HEK293 (cell line): Measurements from ENCODE around the gene WWOX.

Experiments used
- CTCF ChIA-PET: fragments of 350-600 bp; formaldehyde crosslinking; extraction: SDS; loops from one replicate; lab custom pipeline; 2021; ENCODE audit warnings: antibody characterized with exemption; lab: Yijun Ruan, JAX
- POLR2A ChIA-PET: fragments of 300-600 bp; formaldehyde crosslinking; extraction: SDS; loops from one replicate; lab custom pipeline; 2020; ENCODE audit warnings: antibody characterized with exemption, inconsistent platforms; lab: Yijun Ruan, JAX
- H3K27ac ChIP-seq: fragments of 200-500 bp; sonication (Bioruptor generic); 2 replicates; pipeline ENCODE4 v1.5.1; 2014; ENCODE audit warnings: low read depth, low read length, control low read depth, inconsistent platforms; ENCODE audit errors: extremely low read depth
- H3K36me3 ChIP-seq, 2 experiments: fragments of 200-500 bp in 1 of 2; sonication (Bioruptor generic) in 1 of 2; 1 replicate in 1 of 2; 2 replicates in 1 of 2; pipeline ENCODE4 v1.5.1; 2014 to 2017; ENCODE audit warnings: inconsistent platforms in 2 of 2, low read length in 2 of 2; ENCODE audit not compliant: control insufficient read depth in 2 of 2, insufficient read depth in 1 of 2
- H3K4me1 ChIP-seq: fragments of 200-500 bp; sonication (Bioruptor generic); 2 replicates; pipeline ENCODE4 v1.5.1; 2014; ENCODE audit warnings: mild to moderate bottlenecking, low read length, inconsistent platforms; ENCODE audit not compliant: control insufficient read depth, insufficient read depth
- H3K4me3 ChIP-seq: 2 replicates; pipeline ENCODE4 v1.5.1; 2011; ENCODE audit warnings: low read depth, mild to moderate bottlenecking, control low read depth, low read length, moderate library complexity
- H3K9me3 ChIP-seq: fragments of 200-500 bp; sonication (Bioruptor generic); 2 replicates; pipeline ENCODE4 v1.5.1; 2014; ENCODE audit warnings: low read depth, low read length, inconsistent platforms; ENCODE audit not compliant: control insufficient read depth, insufficient read depth
- CTCF ChIP-seq: fragments of 450-650 bp; formaldehyde crosslinking; IDR thresholded peaks from 2 replicates; pipeline ENCODE4 v1.5.1; 2016; ENCODE audit warnings: missing biosample characterization, missing genetic modification characterization
- GLI2 ChIP-seq: fragments of 450-650 bp; formaldehyde crosslinking; IDR thresholded peaks from 2 replicates; pipeline ENCODE4; 2017; ENCODE audit warnings: missing biosample characterization, missing genetic modification characterization, low read depth, borderline replicate concordance
- OSR2 ChIP-seq: fragments of 450-650 bp; formaldehyde crosslinking; IDR thresholded peaks from 2 replicates; pipeline ENCODE4 v1.5.1; 2016; ENCODE audit warnings: missing biosample characterization, missing genetic modification characterization
- PRDM6 ChIP-seq: fragments of 450-650 bp; formaldehyde crosslinking; IDR thresholded peaks from 2 replicates; pipeline ENCODE4 v1.5.1; 2017; ENCODE audit warnings: missing biosample characterization, missing genetic modification characterization
- ZBTB21 ChIP-seq: fragments of 450-650 bp; formaldehyde crosslinking; IDR thresholded peaks from 2 replicates; pipeline ENCODE4 v1.5.1; 2017; ENCODE audit warnings: missing biosample characterization, missing genetic modification characterization
- ZBTB26 ChIP-seq: fragments of 450-650 bp; formaldehyde crosslinking; optimal IDR thresholded peaks from 2 replicates; pipeline ENCODE3; 2016; ENCODE audit warnings: missing biosample characterization, mild to moderate bottlenecking, missing genetic modification characterization
- ZBTB7A ChIP-seq: fragments of 450-650 bp; formaldehyde crosslinking; IDR thresholded peaks from 2 replicates; pipeline ENCODE4 v1.5.1; 2016; ENCODE audit warnings: low read depth, missing biosample characterization, missing genetic modification characterization
- ZNF221 ChIP-seq: fragments of 450-650 bp; formaldehyde crosslinking; IDR thresholded peaks from 2 replicates; pipeline ENCODE4 v1.5.1; 2017; ENCODE audit warnings: missing biosample characterization, missing genetic modification characterization, borderline replicate concordance
- ZNF223 ChIP-seq: fragments of 450-650 bp; formaldehyde crosslinking; IDR thresholded peaks from 2 replicates; pipeline ENCODE4 v1.5.1; 2016; ENCODE audit warnings: missing biosample characterization, missing genetic modification characterization
- ZNF24 ChIP-seq: fragments of 450-650 bp; formaldehyde crosslinking; IDR thresholded peaks from 2 replicates; pipeline ENCODE4 v1.5.1; 2016; ENCODE audit warnings: missing biosample characterization, missing genetic modification characterization
- ZNF280D ChIP-seq: fragments of 450-650 bp; formaldehyde crosslinking; IDR thresholded peaks from 2 replicates; pipeline ENCODE4 v1.5.1; 2016; ENCODE audit warnings: missing biosample characterization, missing genetic modification characterization
- ZNF302 ChIP-seq: fragments of 450-650 bp; formaldehyde crosslinking; IDR thresholded peaks from 2 replicates; pipeline ENCODE4 v1.5.1; 2016; ENCODE audit warnings: missing biosample characterization, missing genetic modification characterization, low read depth
- ZNF37A ChIP-seq: fragments of 450-650 bp; IDR thresholded peaks from 2 replicates; pipeline ENCODE4 v1.5.1; 2018; ENCODE audit warnings: missing biosample characterization, missing genetic modification characterization
- ZNF404 ChIP-seq: fragments of 450-650 bp; formaldehyde crosslinking; IDR thresholded peaks from 2 replicates; pipeline ENCODE4 v1.5.1; 2017; ENCODE audit warnings: missing biosample characterization, missing genetic modification characterization
- ZNF501 ChIP-seq: fragments of 450-650 bp; formaldehyde crosslinking; IDR thresholded peaks from 2 replicates; pipeline ENCODE4 v1.5.1; 2016; ENCODE audit warnings: missing biosample characterization, missing genetic modification characterization
- ZNF510 ChIP-seq: fragments of 450-650 bp; formaldehyde crosslinking; IDR thresholded peaks from 2 replicates; pipeline ENCODE4 v1.5.1; 2018; ENCODE audit warnings: mild to moderate bottlenecking, missing genetic modification characterization, missing biosample characterization; ENCODE audit not compliant: insufficient replicate concordance
- ZNF513 ChIP-seq: fragments of 450-650 bp; IDR thresholded peaks from 2 replicates; pipeline ENCODE4 v1.5.1; 2018; ENCODE audit warnings: missing biosample characterization, missing genetic modification characterization
- ZNF518A ChIP-seq: fragments of 450-650 bp; formaldehyde crosslinking; conservative IDR thresholded peaks from 2 replicates; pipeline ENCODE4 v1.5.1; 2016; ENCODE audit warnings: low read depth, missing biosample characterization, missing genetic modification characterization
- ZNF560 ChIP-seq: fragments of 450-650 bp; formaldehyde crosslinking; IDR thresholded peaks from 2 replicates; pipeline ENCODE4 v1.5.1; 2017; ENCODE audit warnings: missing biosample characterization, missing genetic modification characterization, borderline replicate concordance
- ZNF701 ChIP-seq: fragments of 450-650 bp; formaldehyde crosslinking; IDR thresholded peaks from 2 replicates; pipeline ENCODE4 v1.5.1; 2016; ENCODE audit warnings: missing biosample characterization, missing genetic modification characterization
- ZNF768 ChIP-seq: fragments of 450-650 bp; formaldehyde crosslinking; IDR thresholded peaks from 2 replicates; pipeline ENCODE4 v1.5.1; 2018; ENCODE audit warnings: missing biosample characterization, mild to moderate bottlenecking, missing genetic modification characterization

The WWOX gene

GRCh38 chr16:78438219-78438618 lies 338.8 kb downstream of the WWOX start (continued):
- TF ChIP-seq ZNF518A (no peak), ZNF510 (no peak), ZNF280D (tag by site-specific recombination) (no peak), ZNF560 (no peak), PRDM6 (tag by site-specific recombination) (no peak), OSR2 (no peak), ZBTB7A (tag by site-specific recombination) (no peak), CTCF (tag by site-specific recombination) (no peak), ZNF302 (tag by site-specific recombination) (no peak), ZNF37A (tag by site-specific recombination) (no peak), ZNF404 (no peak)
- TF ChIP-seq, all 188 proteins: peak for 0

GRCh38 chr16:78438632-78439031 lies 339.2 kb downstream of the WWOX start:
- no peaks in the 10 kb centered on the region for H3K4me1 ChIP-seq
- H3K27ac ChIP-seq: no peak overlapping the region
- CTCF ChIA-PET: interaction anchor here (1.0 to 4.2 kb wide), 3 partner anchors 10 to 170 kb away, joined by 3 to 37 read pairs (median 3); no protein-coding TSS in a partner anchor
- no peaks in the 10 kb centered on the region for H3K36me3 ChIP-seq
- no peaks in the 10 kb centered on the region for H3K9me3 ChIP-seq
- H3K4me3 ChIP-seq: no peak overlapping the region
- POLR2A ChIA-PET: no interaction called here
- TF ChIP-seq ZNF223 (tag by site-specific recombination) (no peak), ZNF501 (tag by site-specific recombination) (no peak), ZNF221 (tag by site-specific recombination) (no peak), ZNF513 (no peak), ZNF24 (tag by site-specific recombination) (no peak), ZBTB26 (tag by site-specific recombination) (no peak), ZNF768 (tag by site-specific recombination) (no peak), CTCF (tag by site-specific recombination) (no peak), ZNF701 (tag by site-specific recombination) (no peak), ZBTB21 (tag by site-specific recombination) (no peak), GLI2 (no peak)
